HG02870 (cell line): ENCODE measurements around the gene NECTIN1.

Experiments
- ATAC-seq: cut with Tn5 transposase; IDR thresholded peaks from one replicate; pipeline ENCODE4 v1.9.1; 2021; ENCODE audit warnings: mild to moderate bottlenecking, moderate library complexity; ENCODE audit not compliant: unreplicated experiment

The NECTIN1 gene

GRCh38 chr11:119714590-119714989, 14.4 kb downstream of the NECTIN1 start:
- no peak for ATAC-seq

GRCh38 chr11:119714189-119714588, 14.8 kb downstream of the NECTIN1 start:
- ATAC-seq = no peak

DNA sequence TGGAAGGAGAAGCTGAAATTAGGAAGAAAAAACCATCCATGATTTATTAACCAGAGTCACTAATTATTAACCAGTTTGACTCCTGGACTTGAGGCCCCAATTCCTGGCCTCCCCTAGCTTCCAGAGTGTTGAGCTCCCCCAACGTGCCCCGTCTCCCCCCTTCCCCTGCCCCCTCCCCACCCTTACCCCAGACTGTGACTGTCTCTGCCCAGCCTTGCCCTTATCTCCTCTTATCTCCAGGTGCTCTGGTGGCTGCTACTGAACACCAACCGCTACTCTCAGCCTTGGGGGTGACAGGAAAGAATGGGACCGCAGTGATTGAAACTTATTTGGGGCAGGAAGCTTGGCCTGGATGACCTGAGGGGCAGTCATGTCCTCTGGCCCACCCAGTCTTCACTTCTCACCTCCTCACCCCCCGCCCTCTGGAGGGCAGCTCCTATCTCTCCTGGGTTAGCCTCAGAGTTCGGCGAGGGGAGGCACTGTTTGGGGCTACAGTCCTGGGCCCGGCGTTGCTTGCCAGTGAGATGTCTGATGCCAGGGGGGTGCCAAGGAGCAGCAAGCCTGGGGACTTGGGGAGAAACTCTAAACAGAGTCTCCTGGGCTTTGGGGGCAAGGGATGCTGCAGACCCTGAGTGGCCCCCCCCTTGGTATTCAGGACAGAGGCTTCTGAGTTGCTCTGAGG, 15.5 kb downstream of the NECTIN1 start:
- ATAC-seq = no peak

DNA sequence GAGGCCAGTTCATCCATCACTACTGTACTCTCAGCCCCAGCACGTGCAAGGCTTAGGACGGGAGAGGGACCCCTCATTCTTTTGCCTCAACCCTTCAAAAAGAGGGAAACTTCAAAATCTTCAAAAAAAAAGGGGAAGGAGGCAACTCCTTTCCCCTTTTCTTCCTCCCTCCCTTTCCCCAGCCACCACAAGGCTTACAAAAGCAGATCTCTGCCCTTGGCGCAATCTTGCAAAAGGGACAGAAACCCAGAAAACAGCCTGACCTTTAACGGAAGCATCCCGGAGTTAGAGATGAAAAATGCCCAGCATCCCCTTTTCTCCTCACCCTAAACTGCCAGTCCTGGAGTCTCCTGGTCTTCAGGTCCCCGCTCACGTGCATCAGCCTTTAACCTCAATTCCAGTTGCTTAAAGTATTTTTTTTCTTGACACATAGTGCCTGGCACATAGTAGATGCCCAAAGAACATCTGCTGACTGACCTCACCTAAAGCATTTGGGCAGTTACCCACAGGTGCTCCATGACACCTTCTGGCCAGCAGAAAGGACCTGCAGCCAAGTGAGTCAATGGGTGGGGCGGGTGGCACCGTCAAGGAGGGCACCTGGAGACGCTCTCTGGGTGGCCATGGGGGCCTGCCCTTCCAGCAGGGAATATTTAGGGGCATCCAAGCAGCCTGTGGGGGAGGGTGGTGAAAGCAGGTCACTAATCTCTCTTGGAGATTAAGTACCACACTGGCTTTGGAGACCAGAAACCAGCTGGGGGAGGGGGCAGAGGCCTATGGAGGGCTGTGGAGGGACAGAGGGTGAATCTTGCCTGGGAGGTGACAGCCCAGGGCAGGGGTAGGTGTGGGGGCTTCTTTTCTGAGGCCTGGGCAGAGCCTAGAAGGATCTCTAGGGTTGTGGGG, 16.3 kb downstream of the NECTIN1 start:
- no peak for ATAC-seq

DNA sequence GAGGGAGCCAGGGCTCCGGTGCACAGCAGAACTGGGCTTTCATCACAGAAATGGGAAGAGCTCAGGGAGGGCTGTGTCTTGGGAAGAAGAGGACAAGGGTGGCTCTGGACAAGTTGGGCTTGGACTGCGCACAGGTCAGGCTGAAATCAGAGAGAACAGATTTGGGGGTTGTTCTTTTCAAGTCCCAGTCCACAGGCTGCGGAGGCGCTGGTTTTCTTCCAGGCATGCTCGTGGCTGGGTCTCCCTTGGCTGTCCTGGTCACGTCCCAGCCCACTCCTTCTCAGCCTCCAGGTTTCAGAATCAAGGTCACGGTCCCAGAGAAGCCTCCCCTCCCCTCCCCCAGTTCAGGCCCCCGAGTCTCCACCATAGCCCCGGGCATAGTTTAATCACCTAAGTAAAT, 17.0 kb downstream of the NECTIN1 start:
- no peak for ATAC-seq

- no peak for ATAC-seq
Measured at GRCh38 chr11:119711476-119711875, 17.5 kb downstream of the NECTIN1 start.

- no peak for ATAC-seq
Measured at GRCh38 chr11:119710417-119710816, 18.6 kb downstream of the NECTIN1 start.

DNA sequence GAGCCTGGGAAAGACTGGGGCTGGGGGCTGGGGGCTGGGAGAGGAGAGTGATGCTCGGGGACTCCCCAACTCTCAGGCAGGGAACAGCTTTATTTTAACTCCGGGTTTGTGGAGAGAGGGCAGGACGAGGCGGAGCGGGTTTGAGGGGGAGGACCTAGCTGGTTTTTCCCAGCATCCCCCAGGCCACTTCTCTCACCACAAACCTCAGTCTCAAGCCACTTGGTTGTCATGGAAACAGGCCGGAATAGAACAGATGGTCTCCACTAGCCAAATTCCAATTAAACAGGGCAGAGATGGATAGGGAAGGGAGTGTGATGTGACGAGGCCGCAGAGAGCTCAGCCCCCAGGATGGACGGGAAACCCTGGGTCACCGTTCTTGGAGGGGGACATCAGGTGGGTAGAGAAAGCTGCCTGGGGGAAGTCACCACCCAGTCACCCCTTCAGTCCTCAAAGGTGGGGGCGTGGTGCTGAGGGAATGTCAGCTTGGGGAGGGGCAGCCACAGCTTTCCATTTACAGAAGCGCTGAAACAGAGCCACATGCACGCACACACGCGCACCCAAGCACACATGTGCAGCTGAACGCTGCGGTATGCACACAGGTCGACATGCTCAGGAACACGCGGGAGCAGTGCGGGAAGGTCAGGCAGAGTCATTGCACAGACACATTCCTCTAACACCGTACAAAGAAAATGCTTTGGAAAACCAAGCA, 19.2 kb downstream of the NECTIN1 start:
- ATAC-seq = peak; percentile 37

DNA sequence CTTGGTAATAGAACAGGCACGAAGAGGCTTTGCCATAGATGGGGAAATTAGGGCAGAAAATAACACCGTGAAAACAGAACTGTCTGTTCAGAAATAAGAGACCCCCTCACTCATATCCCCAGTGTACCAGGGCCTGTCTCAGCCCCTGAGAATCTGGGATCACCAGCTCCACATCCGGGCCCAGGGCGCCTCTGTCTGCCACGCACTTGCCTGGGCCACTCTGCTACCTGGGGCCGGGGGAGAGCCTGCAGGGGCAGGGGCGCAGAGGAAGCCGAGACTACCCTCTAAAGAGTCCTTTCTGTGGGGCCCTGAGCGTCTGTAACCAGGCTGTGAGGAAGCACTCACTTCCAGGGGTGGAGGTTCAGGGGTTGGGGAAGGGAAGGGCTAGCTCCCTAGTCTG, 19.8 kb downstream of the NECTIN1 start:
- no peak for ATAC-seq

DNA sequence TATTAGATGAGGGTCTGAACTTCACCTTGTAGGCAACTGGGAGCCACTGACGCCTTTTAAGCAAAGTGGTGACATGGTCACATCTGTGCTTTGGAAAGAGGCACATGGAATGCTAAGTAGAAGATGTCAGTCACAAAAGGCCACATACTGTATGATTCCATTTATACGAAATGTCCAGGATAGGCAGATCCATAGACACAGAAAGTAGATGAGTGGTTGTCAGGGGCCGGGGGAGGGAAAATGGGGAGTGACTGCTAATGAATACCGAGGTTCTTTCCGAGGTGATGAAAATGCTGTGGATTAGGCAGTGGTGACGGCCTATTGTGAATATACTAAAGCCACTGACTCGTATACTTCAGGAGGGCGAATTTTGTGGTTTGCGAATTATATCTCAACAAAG, 20.6 kb downstream of the NECTIN1 start:
- ATAC-seq = no peak

DNA sequence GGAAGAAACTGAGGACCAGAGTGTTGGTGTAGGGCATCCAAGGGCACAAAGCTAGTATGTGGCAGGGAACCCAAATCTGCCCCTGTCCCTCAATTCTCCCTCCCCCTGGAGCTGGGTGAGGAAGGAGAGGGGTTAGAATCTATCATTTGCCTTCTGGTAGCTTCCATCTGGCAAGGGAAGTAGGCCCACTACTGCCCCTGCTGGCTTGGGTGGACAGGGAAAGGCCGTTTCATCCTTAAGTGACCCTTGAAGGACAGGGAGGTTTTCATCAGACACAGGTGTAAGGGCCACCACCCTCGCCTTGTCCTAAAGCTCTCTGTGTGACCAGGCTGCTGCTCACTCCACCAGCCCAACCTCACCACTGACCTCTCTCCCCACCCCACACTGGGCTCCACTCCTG, 22.1 kb downstream of the NECTIN1 start:
- no peak for ATAC-seq

DNA sequence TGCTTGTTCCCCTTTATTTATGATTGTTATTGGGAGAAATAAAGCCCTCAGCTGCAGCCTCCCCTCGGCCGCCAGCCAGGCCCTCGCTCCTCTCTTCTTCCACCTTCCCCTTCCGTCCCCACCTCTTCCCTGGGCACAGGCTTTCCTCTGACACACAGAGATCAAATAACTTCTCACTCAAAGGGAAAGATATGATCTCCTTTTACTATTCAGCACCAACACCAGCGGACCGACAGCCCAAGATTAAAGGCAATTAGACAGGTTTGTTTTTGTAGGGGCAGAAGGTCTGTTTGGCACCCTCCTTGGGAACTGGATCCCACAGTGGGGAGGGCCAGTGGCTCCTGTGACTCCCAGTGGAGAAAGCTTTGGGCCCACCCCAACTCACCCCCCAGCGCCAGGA, 23.0 kb downstream of the NECTIN1 start:
- no peak for ATAC-seq

DNA sequence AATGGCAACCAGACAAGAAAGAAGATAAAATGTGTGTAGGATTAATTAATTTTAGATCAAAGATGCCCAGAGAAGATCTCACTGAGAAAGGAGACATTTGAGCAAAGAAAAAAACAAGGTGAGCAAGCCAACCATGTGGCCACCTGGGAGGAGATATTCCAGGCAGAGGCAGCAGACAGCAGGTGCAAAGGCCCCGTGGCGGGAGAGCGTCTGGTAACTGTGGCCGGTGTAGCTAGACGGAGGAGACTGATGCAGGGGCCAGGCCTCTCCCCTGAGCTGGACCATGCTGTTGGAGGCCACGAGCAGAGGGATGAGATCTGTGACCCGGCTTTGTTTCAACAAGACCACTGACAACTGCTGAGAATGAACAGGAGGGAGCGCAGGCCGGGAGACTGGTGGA, 23.6 kb downstream of the NECTIN1 start:
- ATAC-seq = no peak

DNA sequence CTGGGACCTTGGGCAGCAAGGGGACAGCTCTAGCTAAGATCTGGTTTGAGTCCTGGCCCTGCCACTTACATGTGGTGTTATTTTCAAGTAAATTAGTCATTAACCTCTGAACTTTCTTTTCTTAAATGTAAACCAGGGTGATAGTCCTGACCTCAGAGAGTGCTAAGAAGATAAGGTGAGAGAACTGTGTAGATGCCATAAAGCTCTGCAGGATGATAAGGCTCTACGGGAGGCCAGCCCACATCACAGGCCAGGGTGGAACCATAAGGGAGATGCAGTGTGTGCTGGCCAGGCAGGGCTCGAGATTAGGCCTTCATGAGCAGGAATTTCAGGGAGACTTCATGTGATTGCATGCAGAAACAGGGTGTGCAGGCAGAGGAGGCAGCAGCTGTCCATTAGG, 24.2 kb downstream of the NECTIN1 start:
- no peak for ATAC-seq

GRCh38 chr11:119701591-119702549, 27.1 kb downstream of the NECTIN1 start:
- ATAC-seq = no peak

DNA sequence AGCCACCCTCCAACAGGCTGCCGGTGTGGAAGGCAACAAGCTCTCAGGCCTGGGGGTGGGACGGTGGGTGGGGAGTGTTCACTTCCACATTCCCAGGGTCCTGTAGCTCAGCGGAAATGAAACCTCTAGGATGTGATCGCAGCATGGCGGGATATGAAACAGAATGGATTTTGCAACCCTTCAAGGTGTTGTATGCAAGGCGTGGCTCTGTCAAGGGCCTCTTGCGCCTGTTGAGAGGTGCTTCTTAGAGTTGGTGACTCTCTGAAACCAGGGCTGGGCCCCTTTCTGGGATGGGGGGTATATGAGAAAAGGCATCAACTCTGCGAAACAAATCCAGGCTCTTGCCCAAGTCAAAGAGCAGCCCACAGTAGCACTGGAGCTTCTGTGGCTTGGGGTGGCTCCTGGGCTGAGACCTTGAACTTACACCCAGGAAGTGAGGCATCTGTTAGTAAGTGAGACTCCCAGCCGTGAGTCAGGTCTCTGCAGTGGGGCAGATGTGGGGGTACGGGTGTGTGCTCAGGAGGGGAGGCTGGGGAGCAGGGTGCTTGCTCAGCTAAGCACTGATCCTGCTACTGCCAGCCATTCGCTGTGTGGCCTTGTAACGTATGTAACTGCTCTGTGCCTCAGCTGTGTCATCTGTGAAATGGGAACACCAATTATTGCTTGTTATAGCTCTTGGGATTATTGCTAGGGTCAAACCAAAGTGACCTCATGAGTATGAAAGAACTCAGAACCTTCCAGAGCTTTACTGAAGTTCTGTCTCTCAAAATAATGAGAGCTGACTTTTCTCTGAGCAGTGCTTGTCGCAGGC, 28.3 kb downstream of the NECTIN1 start:
- ATAC-seq = no peak

GRCh38 chr11:119700030-119700429, 29.0 kb downstream of the NECTIN1 start:
- ATAC-seq = no peak

GRCh38 chr11:119699227-119699626, 29.8 kb downstream of the NECTIN1 start:
- no peak for ATAC-seq

GRCh38 chr11:119697882-119698281, 31.1 kb downstream of the NECTIN1 start:
- no peak for ATAC-seq

- no peak for ATAC-seq
Measured at GRCh38 chr11:119697445-119697844, 31.6 kb downstream of the NECTIN1 start.
